ENCODE data around the gene RABGAP1L. TPM values are rescaled to one million over a fixed set of nuclear protein-coding genes. Genes with fewer than 3 reads are reported as not detected.
"Not testable (repeated sequence)": the region's sequence is repeated elsewhere in the genome, so short reads cannot be mapped to it uniquely, and the experiment has no call there.

Gene RABGAP1L
- total RNA-seq, 1 experiment from 2014 or later = 31.2 TPM

DNA sequence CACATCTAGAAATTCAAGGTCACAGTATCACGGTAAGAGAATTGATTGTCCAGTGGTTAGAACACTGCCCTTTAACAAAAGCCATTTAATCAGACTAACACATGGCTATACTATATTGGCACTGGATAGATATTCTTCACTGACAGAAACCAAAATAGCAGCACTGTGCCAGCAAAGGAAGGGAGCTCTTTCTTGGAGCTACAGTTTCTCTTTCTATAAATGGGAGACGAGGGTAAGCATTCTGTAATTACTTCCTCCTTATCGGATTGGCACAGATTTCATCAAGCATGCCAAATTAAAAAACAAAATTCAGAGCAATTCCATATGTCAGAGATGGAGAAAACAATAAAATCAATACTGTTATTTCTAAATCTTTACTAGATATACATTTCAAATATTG is 724.7 kb downstream of the RABGAP1L start:
- in situ Hi-C loops (cut with HindIII; ENCODE audit: low pct_unique_long_range_greater_than_20kb, low sequenced_read_pairs) = no loop called here
- DNase-seq (ENCODE audit: low read depth, low spot score) = no peak

DNA sequence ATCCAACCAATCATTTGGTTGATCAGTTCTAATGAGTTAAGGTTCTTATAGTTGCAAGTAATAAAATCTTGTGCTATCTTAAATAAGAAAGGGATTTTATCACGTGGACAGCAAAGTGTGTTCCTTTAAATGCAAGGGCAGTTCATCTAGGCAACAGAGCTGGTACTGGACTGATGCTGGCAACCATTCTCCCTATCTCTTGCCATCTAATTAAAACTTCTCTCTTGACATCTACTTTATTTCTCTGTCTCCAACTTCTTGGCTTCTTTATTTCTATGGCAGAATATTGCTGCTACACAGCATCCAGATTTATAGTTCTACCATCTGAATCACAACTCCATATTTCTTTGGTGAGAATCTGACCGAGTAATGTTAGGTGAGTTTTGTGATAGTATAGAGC is 725.2 kb downstream of the RABGAP1L start:
- DNase-seq (ENCODE audit: low read depth, low spot score) = no peak
- in situ Hi-C loops (cut with HindIII; ENCODE audit: low pct_unique_long_range_greater_than_20kb, low sequenced_read_pairs) = no loop called here

DNA sequence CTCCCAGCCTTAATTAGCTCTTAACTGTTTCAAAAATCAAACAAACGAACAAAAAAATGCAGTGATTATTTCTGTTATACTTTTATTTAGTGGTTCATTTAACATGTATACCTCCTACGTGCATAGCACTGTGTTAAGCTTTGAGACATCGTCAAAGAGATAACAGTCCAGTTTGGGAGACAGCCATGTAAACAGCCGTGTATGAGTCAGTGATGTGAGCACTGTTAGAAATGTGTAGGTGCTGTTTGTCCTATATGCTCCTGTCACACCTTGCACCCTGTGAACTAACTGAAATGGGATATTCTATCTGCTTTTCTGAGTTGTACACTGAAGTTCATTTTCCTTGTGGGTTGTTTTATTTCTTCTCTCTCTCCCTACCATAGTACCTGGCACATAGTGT is 730.7 kb downstream of the RABGAP1L start:
- no peak for DNase-seq (ENCODE audit: low read depth, low spot score)
- in situ Hi-C loops (cut with HindIII; ENCODE audit: low pct_unique_long_range_greater_than_20kb, low sequenced_read_pairs) = no loop called here

DNA sequence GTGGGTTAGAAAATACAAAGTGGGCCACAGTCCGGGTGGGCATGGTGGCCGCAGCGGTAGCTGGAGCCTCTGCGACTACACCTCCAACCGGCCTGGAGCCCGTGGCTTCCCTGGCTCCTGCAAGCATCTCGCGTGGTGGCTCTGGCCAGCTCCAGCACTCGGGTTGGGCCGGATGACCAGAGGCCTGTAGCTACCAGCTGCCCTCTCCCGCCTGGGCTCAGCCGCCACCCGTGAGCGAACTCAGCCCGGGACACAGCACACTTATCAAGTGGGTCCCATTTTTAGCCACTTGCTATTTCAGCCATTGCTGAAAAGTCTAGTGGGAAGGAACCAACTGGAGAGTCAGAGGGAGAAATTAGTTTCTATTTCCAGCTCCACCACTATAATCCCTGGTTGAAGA is 732.7 kb downstream of the RABGAP1L start:
- in situ Hi-C loops (cut with HindIII; ENCODE audit: low pct_unique_long_range_greater_than_20kb, low sequenced_read_pairs) = no loop called here

DNA sequence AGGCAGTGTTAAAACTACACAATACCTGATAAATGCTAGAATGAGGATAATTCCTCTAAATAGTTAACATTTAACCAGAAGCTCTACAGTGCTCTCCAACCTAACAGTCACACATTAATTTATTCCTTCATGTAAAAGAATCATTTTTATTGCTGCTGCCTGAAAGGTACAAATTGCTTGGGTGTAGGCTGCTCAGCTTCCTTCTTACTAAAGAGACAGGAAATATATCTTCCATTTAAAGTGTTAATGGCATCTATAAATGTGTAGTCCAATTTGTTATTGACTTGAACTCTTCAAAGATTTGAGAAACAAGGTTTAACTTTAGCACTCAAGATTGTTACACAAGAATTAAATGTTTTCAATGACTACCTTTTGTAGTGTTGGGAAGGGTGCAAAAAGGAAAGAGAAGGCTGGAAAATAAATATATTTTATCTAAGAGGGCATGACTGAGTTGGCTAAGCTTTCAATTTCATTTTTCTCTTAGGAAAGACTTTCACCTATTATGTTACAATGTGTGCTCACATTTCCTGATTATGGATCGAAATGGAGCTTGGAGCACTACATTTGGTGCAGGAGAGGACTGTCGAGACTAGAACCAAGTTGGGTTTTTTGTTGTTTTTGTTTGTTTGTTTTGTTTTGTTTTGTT is 734.9 kb downstream of the RABGAP1L start:
- DNase-seq (ENCODE audit: low read depth, low spot score) = no peak
- in situ Hi-C loops (cut with HindIII; ENCODE audit: low pct_unique_long_range_greater_than_20kb, low sequenced_read_pairs) = no loop called here

More for the DNA sequence above, 732.7 kb downstream of the RABGAP1L start:
- DNase-seq (ENCODE audit: low read depth, low spot score) = no peak

DNA sequence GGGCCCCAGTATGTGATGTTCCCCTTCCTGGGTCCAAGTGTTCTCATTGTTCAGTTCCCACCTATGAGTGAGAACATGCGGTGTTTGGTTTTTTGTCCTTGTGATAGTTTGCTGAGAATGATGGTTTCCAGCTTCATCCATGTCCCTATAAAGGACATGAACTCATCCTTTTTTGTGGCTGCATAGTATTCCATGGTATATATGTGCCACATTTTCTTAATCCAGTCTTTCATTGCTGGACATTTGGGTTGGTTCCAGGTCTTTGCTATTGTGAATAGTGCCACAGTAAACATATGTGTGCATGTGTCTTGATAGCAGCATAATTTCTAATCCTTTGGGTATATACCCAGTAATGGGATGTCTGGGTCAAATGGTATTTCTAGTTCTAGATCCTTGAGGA is 736.3 kb downstream of the RABGAP1L start:
- in situ Hi-C loops (cut with HindIII; ENCODE audit: low pct_unique_long_range_greater_than_20kb, low sequenced_read_pairs); DNase-seq (ENCODE audit: low read depth, low spot score): not testable (repeated sequence)

DNA sequence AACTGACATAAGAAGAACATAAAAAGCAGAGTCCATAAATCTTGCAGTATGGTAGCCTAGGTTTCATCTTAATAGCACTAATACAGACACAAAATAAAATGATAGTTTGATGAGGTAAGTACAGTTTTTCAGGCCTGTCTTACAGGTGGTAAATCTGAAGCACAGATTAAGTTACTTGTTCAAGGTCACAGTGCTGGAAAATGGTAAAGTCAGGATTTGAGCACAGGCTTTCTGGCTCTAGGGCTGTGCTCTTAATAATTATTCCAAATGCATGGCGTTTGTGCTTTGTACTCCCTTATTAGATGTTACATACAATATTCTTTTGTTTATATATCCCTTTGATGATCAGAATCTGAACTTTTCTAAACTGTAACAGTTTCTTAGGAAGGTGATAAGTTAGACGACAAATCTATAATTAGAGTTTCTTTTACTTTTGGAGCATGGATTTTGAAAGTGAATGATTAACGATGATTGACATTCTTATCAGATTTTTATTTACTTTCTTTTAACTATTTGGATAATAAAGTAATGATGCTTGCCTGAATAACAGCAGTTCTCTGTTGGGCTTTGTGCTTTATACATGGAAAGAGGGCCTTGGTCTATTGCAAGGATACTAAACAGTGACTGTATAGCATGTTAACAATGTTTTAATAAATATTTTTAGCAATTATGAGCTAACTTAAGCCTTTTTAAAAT is 738.9 kb downstream of the RABGAP1L start:
- no peak for DNase-seq (ENCODE audit: low read depth, low spot score)
- in situ Hi-C loops (cut with HindIII; ENCODE audit: low pct_unique_long_range_greater_than_20kb, low sequenced_read_pairs) = no loop called here

DNA sequence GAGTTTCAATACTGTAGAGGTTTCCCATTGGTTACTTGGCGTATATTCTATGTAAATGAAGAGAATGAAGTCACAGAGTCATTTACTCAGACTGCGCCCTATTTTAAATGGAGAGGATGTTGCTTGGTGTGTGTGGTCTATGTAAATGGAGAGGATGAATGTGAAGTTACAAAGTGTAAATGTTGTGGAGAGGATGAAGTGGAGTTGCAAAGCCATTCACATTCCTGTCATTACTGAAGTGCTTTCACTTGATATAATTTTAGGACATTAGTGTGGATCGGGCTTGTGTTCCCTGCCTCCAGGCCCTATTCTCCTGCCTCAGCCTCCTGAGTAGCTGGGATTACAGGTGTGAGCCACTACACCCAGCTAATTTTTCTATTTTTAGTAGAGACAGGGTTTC is 741.0 kb downstream of the RABGAP1L start:
- no peak for DNase-seq (ENCODE audit: low read depth, low spot score)
- in situ Hi-C loops (cut with HindIII; ENCODE audit: low pct_unique_long_range_greater_than_20kb, low sequenced_read_pairs) = no loop called here

DNA sequence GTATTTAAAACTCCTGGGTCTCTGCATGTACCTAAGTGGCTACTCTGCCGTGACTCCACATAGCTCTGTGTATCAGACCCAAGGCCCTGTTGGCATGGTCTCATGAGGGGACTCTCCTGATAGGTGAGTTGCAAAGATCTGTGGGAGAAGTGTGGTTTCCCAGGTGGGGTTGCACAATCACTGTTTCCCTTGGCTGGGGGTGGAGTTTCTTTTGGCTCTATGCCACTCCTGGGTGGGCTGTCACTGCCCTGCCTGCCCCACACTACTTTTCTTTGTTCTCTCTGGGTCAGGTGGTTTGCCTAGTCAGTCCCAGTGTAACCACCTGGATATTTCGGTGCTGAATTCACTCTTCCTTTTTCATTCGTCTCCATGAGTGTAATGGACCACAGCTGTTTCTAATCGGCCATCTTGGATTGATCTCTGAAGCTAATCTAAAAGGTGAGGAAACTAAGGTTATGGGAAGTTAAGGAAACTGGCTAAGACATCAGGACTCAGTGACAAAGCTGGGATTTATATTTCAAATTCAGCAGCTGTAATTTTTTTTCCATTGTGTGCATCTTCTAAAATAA is 743.3 kb downstream of the RABGAP1L start:
- in situ Hi-C loops (cut with HindIII; ENCODE audit: low pct_unique_long_range_greater_than_20kb, low sequenced_read_pairs) = no loop called here
- DNase-seq (ENCODE audit: low read depth, low spot score) = no peak

DNA sequence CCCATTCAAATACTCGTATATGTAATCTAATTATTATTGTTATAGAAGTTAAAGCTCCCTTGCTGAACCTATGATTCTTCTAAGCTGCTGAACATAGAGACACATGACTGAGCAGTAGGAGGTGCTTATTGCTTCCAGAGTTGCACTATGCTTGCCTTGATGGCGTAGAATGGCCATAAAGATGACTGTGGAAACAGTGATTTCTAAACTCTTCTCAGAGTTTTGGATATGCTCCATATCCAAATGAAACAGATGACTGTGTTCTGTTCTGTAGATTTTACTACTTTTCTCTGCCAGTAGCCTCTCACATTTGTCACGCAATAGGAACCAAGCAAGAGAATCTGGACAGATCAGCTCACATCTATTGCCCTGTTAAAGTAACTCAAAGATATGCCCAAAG is 752.3 kb downstream of the RABGAP1L start:
- in situ Hi-C loops (cut with HindIII; ENCODE audit: low pct_unique_long_range_greater_than_20kb, low sequenced_read_pairs) = no loop called here
- DNase-seq (ENCODE audit: low read depth, low spot score) = no peak

DNA sequence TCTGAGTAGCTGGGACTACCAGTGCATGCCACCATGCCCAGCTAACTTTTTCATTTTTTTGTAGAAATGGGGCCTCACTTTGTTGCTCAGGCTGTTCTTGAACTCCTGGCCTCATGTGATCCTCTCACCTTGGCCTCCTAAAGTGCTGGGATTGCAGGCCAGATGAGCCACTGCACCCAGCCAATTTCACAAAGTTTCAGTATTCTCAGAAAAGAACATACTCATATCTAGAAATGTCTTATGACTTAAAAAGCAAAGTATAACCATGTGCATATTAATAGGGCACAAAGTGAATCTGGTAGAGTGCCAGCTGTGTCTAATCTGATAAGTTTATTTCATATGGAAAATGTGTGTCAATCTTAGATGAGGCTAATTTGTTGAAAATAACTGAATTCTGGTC is 752.9 kb downstream of the RABGAP1L start:
- in situ Hi-C loops (cut with HindIII; ENCODE audit: low pct_unique_long_range_greater_than_20kb, low sequenced_read_pairs) = no loop called here
- no peak for DNase-seq (ENCODE audit: low read depth, low spot score)

DNA sequence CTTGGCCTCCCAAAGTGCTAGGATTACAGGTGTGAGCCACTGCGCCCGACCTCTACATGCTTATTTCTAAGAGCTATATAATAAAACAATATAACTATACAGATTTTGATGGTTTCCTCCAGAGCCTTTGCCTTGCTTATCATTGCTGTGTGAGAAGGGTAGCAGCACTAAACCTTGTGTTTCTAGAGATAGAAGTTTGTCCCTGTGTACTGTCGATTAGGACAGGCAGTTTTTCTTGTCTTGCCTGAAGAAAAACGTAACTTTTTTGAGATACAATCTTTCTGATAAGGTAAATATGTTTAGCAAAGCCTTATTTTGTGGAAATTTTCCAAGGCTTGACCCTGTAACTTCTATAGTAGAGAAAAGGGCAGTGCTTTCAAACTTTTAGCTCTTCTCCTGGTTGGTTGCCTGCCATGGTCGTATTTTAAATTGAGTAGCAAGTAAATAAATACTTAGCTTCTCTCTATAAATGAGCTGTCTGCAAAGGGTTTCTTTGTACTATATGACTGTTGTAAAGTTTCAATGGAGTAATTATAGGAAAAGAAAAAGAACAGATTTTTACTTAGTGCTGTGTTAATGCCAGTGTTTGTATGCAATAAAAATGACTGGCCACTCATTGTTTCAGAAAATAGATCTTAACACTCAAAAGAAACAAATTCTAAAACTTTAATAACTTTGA is 754.0 kb downstream of the RABGAP1L start:
- no peak for DNase-seq (ENCODE audit: low read depth, low spot score)
- in situ Hi-C loops (cut with HindIII; ENCODE audit: low pct_unique_long_range_greater_than_20kb, low sequenced_read_pairs) = no loop called here

DNA sequence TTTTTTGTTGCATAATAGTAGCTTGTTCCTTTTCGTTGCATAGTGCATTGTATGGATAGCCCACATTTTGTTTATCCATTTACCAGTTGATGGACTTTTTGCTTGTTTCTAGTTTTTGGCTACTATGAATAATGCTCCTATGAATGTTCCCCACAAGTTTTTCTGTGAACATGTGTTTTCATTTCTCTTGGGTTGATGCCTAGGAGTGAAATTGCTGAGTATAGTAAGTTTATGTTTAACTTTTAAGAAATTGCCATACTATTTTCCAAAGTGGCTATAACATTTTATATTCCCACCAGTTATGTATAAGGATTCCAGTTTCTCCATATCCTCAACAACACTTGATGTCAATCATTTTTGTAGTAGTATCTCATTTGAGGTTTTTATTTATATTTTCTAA is 755.7 kb downstream of the RABGAP1L start:
- in situ Hi-C loops (cut with HindIII; ENCODE audit: low pct_unique_long_range_greater_than_20kb, low sequenced_read_pairs) = no loop called here
- no peak for DNase-seq (ENCODE audit: low read depth, low spot score)

DNA sequence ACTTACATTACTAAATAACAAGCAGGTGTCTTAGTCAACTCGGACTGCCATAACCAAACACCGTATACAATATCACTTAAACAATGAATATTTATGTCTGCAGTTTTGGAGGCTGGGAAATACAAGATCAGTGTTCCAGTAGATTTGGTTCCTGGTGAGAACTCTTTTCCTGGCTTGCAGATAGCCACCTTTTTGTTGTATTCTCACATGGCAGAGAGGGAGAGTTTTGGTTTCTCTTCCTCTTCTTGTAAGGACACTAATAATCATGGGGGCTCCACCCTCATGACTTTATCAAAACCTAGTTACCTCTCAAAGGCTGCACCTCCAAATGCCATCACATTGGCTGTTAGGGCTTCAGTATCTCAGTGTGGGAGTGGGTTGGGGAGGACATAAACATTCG is 757.5 kb downstream of the RABGAP1L start:
- DNase-seq (ENCODE audit: low read depth, low spot score) = no peak
- in situ Hi-C loops (cut with HindIII; ENCODE audit: low pct_unique_long_range_greater_than_20kb, low sequenced_read_pairs) = no loop called here

DNA sequence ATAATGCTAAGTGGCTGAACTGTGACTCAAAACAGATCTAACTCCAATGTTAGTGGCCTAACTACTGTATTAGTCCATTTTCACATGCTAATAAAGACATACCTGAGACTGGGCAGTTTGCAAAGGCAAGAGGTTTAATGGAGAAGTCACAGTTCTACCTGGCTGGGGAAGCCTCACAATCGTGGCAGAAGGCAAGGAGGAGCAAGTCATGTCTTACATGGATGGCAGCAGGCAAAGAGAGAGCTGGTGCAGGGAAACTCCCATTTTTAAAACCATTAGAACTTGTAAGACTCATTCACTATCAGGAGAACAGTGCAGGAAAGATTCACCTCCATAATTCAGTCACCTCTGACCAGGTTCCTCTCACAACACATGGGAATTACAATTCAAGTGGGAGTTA is 760.8 kb downstream of the RABGAP1L start:
- in situ Hi-C loops (cut with HindIII; ENCODE audit: low pct_unique_long_range_greater_than_20kb, low sequenced_read_pairs) = no loop called here
- DNase-seq (ENCODE audit: low read depth, low spot score) = no peak

DNA sequence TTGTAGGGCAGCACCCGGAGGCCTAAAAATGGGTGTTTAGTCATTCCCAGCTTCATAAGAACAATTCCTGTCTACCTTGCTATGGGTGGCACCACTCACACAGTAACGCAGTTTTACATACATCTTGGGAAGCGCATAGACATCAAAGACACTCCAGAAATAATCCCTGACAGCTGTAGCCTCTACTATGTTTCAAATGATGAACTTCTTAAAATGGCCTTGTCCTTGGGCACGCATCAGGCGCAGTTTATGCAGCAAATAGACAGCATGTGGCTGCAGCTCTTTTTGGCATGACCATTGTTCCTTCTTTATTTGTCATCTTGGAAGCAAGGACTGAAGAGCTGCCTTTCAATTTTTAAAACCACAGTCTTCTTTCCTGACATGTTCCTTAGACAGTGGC is 762.8 kb downstream of the RABGAP1L start:
- in situ Hi-C loops (cut with HindIII; ENCODE audit: low pct_unique_long_range_greater_than_20kb, low sequenced_read_pairs) = no loop called here

DNA sequence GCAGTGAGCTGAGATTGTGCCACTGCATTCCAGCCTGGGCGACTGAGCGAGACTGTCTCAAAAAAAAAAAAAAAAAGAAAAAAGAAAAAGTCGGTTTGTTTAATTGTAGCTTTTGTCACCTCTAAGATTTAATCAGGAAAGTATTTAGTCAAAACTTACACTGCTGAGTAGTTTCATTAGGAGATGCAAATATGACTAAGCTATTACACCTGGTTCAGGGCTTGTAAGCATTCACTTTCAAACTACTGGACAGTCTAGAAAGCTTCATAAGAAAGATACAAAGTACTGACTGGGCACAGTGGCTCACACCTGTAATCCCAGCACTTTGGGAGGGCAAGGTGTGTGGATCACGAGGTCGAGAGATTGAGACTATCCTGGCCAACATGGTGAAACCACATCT is 764.5 kb downstream of the RABGAP1L start:
- in situ Hi-C loops (cut with HindIII; ENCODE audit: low pct_unique_long_range_greater_than_20kb, low sequenced_read_pairs) = no loop called here
- DNase-seq (ENCODE audit: low read depth, low spot score) = no peak

More for the DNA sequence above, 762.8 kb downstream of the RABGAP1L start:
- no peak for DNase-seq (ENCODE audit: low read depth, low spot score)

DNA sequence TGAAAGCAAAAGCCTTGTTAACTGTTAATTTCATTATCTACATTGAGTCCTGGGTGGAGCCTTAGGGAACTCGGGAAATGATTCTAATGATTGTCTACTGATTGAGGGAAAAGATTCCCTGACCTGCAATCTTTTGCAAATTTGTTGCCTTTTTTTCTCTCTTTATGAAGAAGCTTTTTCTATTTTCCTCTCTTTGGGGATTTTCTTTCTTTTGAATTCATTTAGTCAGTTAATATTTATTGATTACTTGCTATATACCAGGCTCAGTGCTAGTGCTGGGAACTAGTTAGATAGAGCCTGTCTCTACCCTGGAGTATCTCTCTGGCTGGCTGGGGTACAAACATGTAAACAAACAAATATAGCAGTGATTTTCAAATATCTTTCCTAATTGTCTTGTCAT is 769.2 kb downstream of the RABGAP1L start:
- in situ Hi-C loops (cut with HindIII; ENCODE audit: low pct_unique_long_range_greater_than_20kb, low sequenced_read_pairs) = no loop called here
- DNase-seq (ENCODE audit: low read depth, low spot score) = no peak

DNA sequence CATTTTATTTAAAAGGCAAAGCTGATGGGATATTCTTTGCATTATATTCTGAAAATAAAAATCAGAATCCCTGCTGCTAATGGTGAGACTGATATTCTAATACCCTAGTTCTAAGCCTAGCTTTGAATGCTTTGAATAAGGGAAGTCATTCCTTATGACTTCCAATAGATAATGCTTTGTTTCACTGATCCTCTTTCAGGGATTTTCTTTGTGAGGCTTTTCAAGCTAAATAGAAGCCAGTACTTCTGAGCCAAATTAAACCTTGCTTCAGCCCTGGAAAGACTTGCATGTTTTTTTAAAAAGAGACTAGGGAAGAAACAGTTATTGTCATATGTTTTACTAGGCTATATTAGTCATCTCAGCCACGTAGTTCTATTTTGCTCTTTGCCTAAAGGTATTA is 771.9 kb downstream of the RABGAP1L start:
- in situ Hi-C loops (cut with HindIII; ENCODE audit: low pct_unique_long_range_greater_than_20kb, low sequenced_read_pairs) = no loop called here
- peak; percentile 66 for DNase-seq (ENCODE audit: low read depth, low spot score)
